Measurements from ENCODE around the gene AGTPBP1.
"Not testable (repeated sequence)": the region's sequence is repeated elsewhere in the genome, so short reads cannot be mapped to it uniquely, and the experiment has no call there.

GRCh38 chr9:85786116-85786515 is 44.4 kb upstream of the AGTPBP1 start:
- TF ChIP-seq POLR2AphosphoS5, POLR2A (IDR thresholded peaks at IDR 0.05; ENCODE audit: low read depth, low read length): not testable (repeated sequence)

Measured in GM12892 (cell line).